ENCODE measurements around the gene CELF1. TPM values are rescaled to one million over a fixed set of nuclear protein-coding genes. Genes with fewer than 3 reads are reported as not detected.
A peak's percentile ranks its signal among the peaks of the same experiment; 100 is the strongest.

The CELF1 gene
- total RNA-seq, 4 donors from 2014 or later = 82.2 to 146 (median 106) TPM

DNA sequence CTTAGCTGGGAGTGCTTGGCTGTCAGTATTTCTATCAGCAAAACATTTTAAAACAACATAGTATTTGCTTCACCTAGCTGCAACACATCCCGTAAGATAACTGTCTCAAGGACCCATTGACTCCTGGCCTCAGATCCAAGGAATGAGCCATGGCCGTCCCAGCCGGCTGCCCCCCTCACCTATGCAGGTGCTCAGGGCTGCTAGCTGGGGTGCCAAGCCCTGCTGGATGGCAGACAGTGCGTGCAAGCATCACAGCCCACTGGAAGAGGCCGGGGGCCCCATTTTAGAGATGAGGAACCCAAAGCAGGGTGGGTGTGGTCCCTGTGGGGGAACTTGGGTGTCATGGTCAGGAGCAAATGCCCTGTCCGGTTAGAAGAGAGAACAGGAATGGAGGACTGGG lies 135.2 kb downstream of the CELF1 start:
- WGBS, 2 donors (ENCODE audit: low coverage in 1 of 2) = 64 to 68% methylated on average over 2 to 3 of the region's 6 CpGs
- peak overlapping the region in 3 of 4 donors; percentile 91 to 98 (median 96) for H3K27ac ChIP-seq

DNA sequence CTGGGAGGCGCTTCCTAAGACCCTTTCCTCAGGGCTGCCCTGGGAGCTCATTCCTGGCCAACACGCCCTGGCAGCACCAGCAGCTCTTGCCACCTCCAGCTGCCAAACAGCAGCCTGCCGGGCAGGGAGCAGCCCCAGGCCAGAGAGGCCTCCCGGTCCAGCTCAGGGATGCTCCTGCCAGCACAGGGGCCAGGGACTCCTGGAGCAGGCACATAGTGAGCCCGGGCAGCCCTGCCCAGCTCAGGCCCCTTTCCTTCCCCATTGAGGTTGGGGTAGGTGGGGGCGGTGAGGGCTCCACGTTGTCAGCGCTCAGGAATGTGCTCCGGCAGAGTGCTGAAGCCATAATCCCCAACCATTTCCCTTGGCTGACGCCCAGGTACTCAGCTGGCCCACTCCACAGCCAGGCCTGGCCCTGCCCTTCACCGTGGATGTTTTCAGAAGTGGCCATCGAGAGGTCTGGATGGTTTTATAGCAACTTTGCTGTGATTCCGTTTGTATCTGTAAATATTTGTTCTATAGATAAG lies 136.9 kb downstream of the CELF1 start:
- ATAC-seq = peak; percentile 96
- no peaks in the 10 kb centered on the region for H3K27me3 ChIP-seq
- 7 to 20% methylated on average over 2 of the region's 13 CpGs for WGBS, 2 donors (ENCODE audit: low coverage in 1 of 2)
- no peaks in the 10 kb centered on the region for H3K9me3 ChIP-seq
- H3K36me3 ChIP-seq = peaks cover 0 to 86% of the 10 kb centered on the region in 2 donors
- peak; percentile 91 for TF ChIP-seq POLR2AphosphoS5 (IDR thresholded peaks at IDR 0.05)
- TF ChIP-seq, protein P1, sequence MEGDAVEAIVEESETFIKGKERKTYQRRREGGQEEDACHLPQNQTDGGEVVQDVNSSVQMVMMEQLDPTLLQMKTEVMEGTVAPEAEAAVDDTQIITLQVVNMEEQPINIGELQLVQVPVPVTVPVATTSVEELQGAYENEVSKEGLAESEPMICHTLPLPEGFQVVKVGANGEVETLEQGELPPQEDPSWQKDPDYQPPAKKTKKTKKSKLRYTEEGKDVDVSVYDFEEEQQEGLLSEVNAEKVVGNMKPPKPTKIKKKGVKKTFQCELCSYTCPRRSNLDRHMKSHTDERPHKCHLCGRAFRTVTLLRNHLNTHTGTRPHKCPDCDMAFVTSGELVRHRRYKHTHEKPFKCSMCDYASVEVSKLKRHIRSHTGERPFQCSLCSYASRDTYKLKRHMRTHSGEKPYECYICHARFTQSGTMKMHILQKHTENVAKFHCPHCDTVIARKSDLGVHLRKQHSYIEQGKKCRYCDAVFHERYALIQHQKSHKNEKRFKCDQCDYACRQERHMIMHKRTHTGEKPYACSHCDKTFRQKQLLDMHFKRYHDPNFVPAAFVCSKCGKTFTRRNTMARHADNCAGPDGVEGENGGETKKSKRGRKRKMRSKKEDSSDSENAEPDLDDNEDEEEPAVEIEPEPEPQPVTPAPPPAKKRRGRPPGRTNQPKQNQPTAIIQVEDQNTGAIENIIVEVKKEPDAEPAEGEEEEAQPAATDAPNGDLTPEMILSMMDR (IDR thresholded peaks at IDR 0.05) = no peak
- H3K27ac ChIP-seq = peak overlapping the region; percentile 53 to 98 (median 94)
- peaks cover 7 to 57% (median 41%) of the 10 kb centered on the region in 3 donors for H3K4me1 ChIP-seq
- H3K4me3 ChIP-seq = no peak overlapping the region

More for the DNA sequence above, 135.2 kb downstream of the CELF1 start:
- Histone ChIP-seq H3K4me1 (peaks cover 7 to 42% (median 38%) of the 10 kb centered on the region in 3 donors), H3K36me3 (peaks cover 0 to 87% of the 10 kb centered on the region in 2 donors), H3K4me3 (no peak overlapping the region), H3K27me3 (no peaks in the 10 kb centered on the region), H3K9me3 (no peaks in the 10 kb centered on the region)
- no peak for ATAC-seq
- TF ChIP-seq POLR2AphosphoS5 (IDR thresholded peaks at IDR 0.05) = no peak
- TF ChIP-seq, protein P1 (IDR thresholded peaks at IDR 0.05) = no peak
- TF ChIP-seq POLR2A (IDR thresholded peaks at IDR 0.05) = no peak
- TF ChIP-seq EP300 (IDR thresholded peaks at IDR 0.05) = no peak

Small RNA genes lying within 50 kb of the gene (small RNA-seq; reads per million reads assigned to genes)
- gene RN7SL652P (0 reads per million in 4 donors), gene RNU5E-10P (0 reads per million in 4 donors)

Other genes with a start within 250 kb of the CELF1 start
- under 1 TPM in 2 of 4 donors, not detected in 2; 0.12 to 0.13 TPM for gene MYBPC3, start 200.4 kb downstream of the CELF1 start, total RNA-seq
- 10 to 100 TPM in 3 of 4 donors, 1 to 10 TPM in 1; 4.2 to 32.4 (median 14.7) TPM for gene SPI1, start 174.6 kb downstream of the CELF1 start, total RNA-seq
- 100 to 1,000 TPM in 1 of 4 donors, 10 to 100 TPM in 3; 68.8 to 218 (median 78.9) TPM for gene SLC39A13, start 144.5 kb downstream of the CELF1 start, total RNA-seq
- gene PSMC3, start 126.7 kb downstream of the CELF1 start, total RNA-seq = 100 to 1,000 TPM; 169 to 194 (median 179) TPM
- gene RAPSN, start 104.0 kb downstream of the CELF1 start, total RNA-seq = under 1 TPM in 2 of 4 donors, not detected in 2; 0.23 to 0.27 TPM
- 10 to 100 TPM; 70.0 to 95.7 (median 83.6) TPM for gene PTPMT1, start 12.5 kb upstream of the CELF1 start, total RNA-seq
- gene KBTBD4, start 25.8 kb upstream of the CELF1 start, total RNA-seq = 10 to 100 TPM; 23.3 to 36.1 (median 27.0) TPM
- gene NDUFS3, start 25.9 kb upstream of the CELF1 start, total RNA-seq = 10 to 100 TPM; 38.7 to 75.6 (median 53.2) TPM
- gene FAM180B, start 33.5 kb upstream of the CELF1 start, total RNA-seq = 1 to 10 TPM in 1 of 4 donors, under 1 TPM in 3; 0.37 to 1.1 (median 0.68) TPM
- 1 to 10 TPM in 3 of 4 donors, under 1 TPM in 1; 0.47 to 5.1 (median 2.3) TPM for gene C1QTNF4, start 41.3 kb upstream of the CELF1 start, total RNA-seq
- 10 to 100 TPM; 34.5 to 66.2 (median 40.0) TPM for gene MTCH2, start 89.4 kb upstream of the CELF1 start, total RNA-seq
- gene AGBL2, start 162.2 kb upstream of the CELF1 start, total RNA-seq = 1 to 10 TPM in 2 of 4 donors, under 1 TPM in 1, not detected in 1; 0.81 to 2.3 (median 1.2) TPM
- gene FNBP4, start 214.2 kb upstream of the CELF1 start, total RNA-seq = 100 to 1,000 TPM in 2 of 4 donors, 10 to 100 TPM in 2; 44.0 to 111 (median 85.9) TPM

Measured in gastroesophageal sphincter (tissue), 4 donors.